ENCODE measurements around the gene FNBP1L. TPM values are rescaled to one million over a fixed set of nuclear protein-coding genes. Genes with fewer than 3 reads are reported as not detected.

Gene FNBP1L
- total RNA-seq, 2 donors from 2014 or later: 12.2 to 13.2 TPM

DNA sequence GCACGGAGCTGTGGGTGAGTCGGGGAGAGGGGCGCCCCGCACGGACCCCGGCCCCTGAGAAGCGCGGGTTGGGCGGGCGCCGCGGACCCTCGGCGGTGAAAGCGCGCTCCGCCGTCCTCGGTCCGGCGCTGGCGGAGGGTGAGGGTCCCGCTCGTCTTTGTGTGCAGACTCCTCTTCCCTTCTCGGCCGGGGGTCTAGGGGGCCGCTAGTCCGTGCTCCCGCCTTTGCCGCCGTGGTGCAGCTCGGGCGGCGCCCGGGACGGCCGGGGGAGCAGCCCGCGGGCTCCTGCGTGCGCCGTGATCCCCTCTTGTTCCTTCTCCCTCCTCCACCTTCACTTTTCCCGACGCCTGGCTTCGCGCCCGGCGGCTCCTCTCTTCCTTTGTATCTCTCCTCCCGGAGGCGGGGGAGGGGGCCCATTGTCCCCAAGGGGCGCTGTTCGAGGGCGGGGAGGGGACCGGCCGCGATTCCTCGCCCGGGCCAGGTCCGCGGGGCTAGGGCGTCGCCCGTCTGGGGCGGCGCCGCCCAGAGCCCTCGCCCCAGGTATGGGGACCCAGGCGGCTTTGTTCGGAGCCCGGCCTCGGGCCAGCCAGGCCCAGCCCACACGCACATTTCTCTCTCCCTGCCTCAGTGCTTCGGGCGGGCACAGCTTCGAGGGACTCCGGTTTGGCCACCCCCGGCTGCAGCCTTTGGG, 519 bp downstream of the FNBP1L start:
- no peak overlapping the region for H3K27ac ChIP-seq
- H3K36me3 ChIP-seq: no peaks in the 10 kb centered on the region
- H3K9me3 ChIP-seq: no peaks in the 10 kb centered on the region
- no peak for TF ChIP-seq CTCF (IDR thresholded peaks at IDR 0.05)
- peak overlapping the region; percentile 91 for H3K4me3 ChIP-seq
- ATAC-seq (ENCODE audit: insufficient number of reproducible peaks, low FRiP score, low read depth): no peak
- DNase-seq (ENCODE audit: low spot score): no peak
- no peaks in the 10 kb centered on the region for H3K27me3 ChIP-seq (replicated peaks; ENCODE audit: insufficient read depth)
- H3K4me1 ChIP-seq (ENCODE audit: control insufficient read depth in 1 of 2, low read depth in 2 of 2): peaks cover 0 to 5% of the 10 kb centered on the region in 2 donors

DNA sequence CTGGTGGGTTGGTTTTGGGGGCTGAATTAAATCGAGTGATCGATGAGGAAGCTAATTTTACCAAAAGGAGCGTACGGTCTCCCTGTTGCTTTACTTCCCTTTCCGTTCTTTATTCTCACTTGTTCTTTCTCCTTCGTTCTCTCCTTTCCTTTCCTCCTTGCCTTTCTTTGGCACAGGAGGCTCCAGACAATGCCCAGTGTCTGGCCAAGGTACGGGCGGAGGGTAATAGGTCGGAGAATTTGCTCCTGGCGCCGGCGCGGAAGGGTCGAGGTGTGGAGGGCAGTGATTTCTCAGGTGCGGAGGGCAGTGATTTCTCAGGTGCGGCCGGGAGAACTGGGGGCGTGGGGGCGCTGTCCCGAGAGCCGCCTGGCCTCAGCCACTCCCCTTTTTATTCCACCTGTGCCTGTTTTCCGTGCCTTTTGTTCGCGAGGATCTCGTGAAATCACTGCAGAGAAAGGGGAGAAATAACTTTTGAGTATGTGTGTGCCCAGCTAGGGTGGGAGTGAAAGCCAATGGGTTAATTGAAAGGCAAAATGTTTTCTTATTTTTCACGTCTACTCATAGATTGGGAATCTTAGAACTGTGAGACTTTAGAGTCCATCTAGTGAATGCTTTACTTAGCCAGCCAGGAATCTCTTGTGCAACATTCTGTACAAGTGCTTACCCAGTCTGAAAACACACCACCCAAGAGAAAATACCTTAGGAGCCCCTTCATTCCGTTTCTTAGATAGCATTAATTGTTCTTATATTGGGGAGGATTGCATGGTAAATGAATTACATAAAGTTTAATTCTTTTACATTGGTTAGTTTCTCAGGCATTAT, 1.3 kb downstream of the FNBP1L start:
- Histone ChIP-seq H3K9me3 (no peaks in the 10 kb centered on the region), H3K27me3 (replicated peaks; ENCODE audit: insufficient read depth) (no peaks in the 10 kb centered on the region), H3K4me3 (peak overlapping the region; percentile 91), H3K4me1 (ENCODE audit: control insufficient read depth in 1 of 2, low read depth in 2 of 2) (peaks cover 0 to 5% of the 10 kb centered on the region in 2 donors), H3K27ac (no peak overlapping the region), H3K36me3 (no peaks in the 10 kb centered on the region)
- no peak for ATAC-seq (ENCODE audit: insufficient number of reproducible peaks, low FRiP score, low read depth)
- DNase-seq (ENCODE audit: low spot score): no peak
- no peak for TF ChIP-seq CTCF (IDR thresholded peaks at IDR 0.05)

- ATAC-seq (ENCODE audit: insufficient number of reproducible peaks, low FRiP score, low read depth) (no peak), DNase-seq (ENCODE audit: low spot score) (no peak)
- no peaks in the 10 kb centered on the region for H3K36me3 ChIP-seq
- H3K27ac ChIP-seq: no peak overlapping the region
- no peaks in the 10 kb centered on the region for H3K9me3 ChIP-seq
- peaks cover 0 to 5% of the 10 kb centered on the region in 2 donors for H3K4me1 ChIP-seq (ENCODE audit: control insufficient read depth in 1 of 2, low read depth in 2 of 2)
- TF ChIP-seq CTCF (IDR thresholded peaks at IDR 0.05): no peak
- no peaks in the 10 kb centered on the region for H3K27me3 ChIP-seq (replicated peaks; ENCODE audit: insufficient read depth)
- no peak overlapping the region for H3K4me3 ChIP-seq
These were observed 2.4 kb downstream of the FNBP1L start for GRCh38 chr1:93450321-93450720.

DNA sequence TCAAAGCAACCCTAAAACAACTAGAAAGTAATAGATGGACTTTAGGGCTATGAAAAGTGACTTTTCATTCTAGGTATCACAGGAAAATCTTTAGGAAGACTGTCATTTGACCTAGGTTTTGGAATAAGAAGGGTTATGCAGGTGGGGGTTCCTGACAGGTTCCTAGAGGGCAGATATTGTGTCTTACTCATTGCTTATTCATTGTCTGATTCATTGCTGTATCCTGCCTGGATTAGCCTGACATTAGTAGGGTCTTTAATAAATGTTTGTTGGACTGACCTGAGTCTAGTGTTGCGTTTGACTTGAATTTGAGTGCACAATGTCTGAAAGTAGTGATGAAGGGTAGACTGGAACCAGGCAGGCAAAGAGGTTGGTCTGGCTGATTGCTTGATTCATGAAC, 6.0 kb downstream of the FNBP1L start:
- Histone ChIP-seq H3K4me1 (ENCODE audit: control insufficient read depth in 1 of 2, low read depth in 2 of 2) (peaks cover 0 to 5% of the 10 kb centered on the region in 2 donors), H3K27me3 (replicated peaks; ENCODE audit: insufficient read depth) (no peaks in the 10 kb centered on the region), H3K27ac (no peak overlapping the region), H3K4me3 (no peak overlapping the region), H3K9me3 (no peaks in the 10 kb centered on the region), H3K36me3 (no peaks in the 10 kb centered on the region)
- ATAC-seq (ENCODE audit: insufficient number of reproducible peaks, low FRiP score, low read depth) (no peak), DNase-seq (ENCODE audit: low spot score) (no peak)
- no peak for TF ChIP-seq CTCF (IDR thresholded peaks at IDR 0.05)

GRCh38 chr1:93459126-93459525, 11.2 kb downstream of the FNBP1L start:
- no peaks in the 10 kb centered on the region for H3K9me3 ChIP-seq
- no peak overlapping the region for H3K27ac ChIP-seq
- H3K4me3 ChIP-seq: no peak overlapping the region
- DNase-seq (ENCODE audit: low spot score) (no peak), ATAC-seq (ENCODE audit: insufficient number of reproducible peaks, low FRiP score, low read depth) (no peak)
- H3K27me3 ChIP-seq (replicated peaks; ENCODE audit: insufficient read depth): no peaks in the 10 kb centered on the region
- H3K36me3 ChIP-seq: no peaks in the 10 kb centered on the region
- TF ChIP-seq CTCF (IDR thresholded peaks at IDR 0.05): no peak
- H3K4me1 ChIP-seq (ENCODE audit: control insufficient read depth in 1 of 2, low read depth in 2 of 2): no peaks in the 10 kb centered on the region
